ENCODE data around the gene TNFRSF19. TPM values are rescaled to one million over a fixed set of nuclear protein-coding genes. Genes with fewer than 3 reads are reported as not detected.
A peak's percentile ranks its signal among the peaks of the same experiment; 100 is the strongest.

The TNFRSF19 gene
- total and polyA plus RNA-seq, 2 of the 13 experiments (the other 11 are each of a cell fraction or from before 2014, with no cell fraction given) = 75.3 to 77.7 TPM

DNA sequence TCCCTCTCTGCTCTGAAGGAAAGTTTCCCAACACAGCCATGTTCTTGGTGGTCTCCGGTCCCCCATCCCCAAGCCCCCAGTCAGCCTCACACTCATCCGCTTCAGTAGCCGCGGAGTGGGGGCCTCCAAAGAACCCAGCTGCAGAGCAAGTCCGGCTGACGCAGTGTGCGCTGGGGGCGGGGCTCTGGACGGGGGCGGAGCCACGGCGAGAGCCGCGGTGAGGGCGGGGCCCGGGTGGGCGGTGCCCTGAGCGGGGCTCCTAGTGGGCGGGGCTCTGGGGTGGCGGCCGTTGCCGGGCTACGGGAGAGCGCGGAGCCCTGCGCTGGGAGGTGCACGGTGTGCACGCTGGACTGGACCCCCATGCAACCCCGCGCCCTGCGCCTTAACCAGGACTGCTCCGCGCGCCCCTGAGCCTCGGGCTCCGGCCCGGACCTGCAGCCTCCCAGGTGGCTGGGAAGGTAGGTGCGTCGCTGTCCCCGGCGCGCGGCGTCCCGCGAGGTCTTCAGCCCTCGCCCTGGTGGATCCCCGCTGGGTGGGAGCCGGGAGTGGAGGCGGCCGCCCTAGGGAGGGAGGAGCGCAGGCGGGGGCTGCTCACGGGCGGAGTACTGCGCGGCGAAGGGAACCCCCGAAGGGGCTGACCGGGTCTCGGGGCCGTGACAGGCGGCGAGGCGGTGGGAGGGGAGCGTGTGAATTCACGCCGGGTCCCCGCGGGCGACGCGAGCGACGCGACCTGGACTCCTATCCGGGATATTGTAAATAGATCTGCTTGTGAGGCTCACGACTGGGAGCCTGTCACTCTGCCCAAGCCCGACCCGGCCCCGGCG, 9.1 kb downstream of the TNFRSF19 start (continued):
- no peak for TF ChIP-seq PRPF4 (IDR thresholded peaks at IDR 0.05; ENCODE audit: low read depth, low read length, poor library complexity, severe bottlenecking)
- TF ChIP-seq, protein P1, sequence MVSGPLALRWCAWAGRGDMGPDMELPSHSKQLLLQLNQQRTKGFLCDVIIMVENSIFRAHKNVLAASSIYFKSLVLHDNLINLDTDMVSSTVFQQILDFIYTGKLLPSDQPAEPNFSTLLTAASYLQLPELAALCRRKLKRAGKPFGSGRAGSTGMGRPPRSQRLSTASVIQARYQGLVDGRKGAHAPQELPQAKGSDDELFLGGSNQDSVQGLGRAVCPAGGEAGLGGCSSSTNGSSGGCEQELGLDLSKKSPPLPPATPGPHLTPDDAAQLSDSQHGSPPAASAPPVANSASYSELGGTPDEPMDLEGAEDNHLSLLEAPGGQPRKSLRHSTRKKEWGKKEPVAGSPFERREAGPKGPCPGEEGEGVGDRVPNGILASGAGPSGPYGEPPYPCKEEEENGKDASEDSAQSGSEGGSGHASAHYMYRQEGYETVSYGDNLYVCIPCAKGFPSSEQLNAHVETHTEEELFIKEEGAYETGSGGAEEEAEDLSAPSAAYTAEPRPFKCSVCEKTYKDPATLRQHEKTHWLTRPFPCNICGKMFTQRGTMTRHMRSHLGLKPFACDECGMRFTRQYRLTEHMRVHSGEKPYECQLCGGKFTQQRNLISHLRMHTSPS (CRISPR knock-in tag; IDR thresholded peaks at IDR 0.05; ENCODE audit: low read depth) = no peak
- no peak for TF ChIP-seq ZNF44 (CRISPR knock-in tag; IDR thresholded peaks at IDR 0.05)
- no peak for TF ChIP-seq ZNF569 (CRISPR knock-in tag; IDR thresholded peaks at IDR 0.05; ENCODE audit: borderline replicate concordance)
- TF ChIP-seq, protein P2, sequence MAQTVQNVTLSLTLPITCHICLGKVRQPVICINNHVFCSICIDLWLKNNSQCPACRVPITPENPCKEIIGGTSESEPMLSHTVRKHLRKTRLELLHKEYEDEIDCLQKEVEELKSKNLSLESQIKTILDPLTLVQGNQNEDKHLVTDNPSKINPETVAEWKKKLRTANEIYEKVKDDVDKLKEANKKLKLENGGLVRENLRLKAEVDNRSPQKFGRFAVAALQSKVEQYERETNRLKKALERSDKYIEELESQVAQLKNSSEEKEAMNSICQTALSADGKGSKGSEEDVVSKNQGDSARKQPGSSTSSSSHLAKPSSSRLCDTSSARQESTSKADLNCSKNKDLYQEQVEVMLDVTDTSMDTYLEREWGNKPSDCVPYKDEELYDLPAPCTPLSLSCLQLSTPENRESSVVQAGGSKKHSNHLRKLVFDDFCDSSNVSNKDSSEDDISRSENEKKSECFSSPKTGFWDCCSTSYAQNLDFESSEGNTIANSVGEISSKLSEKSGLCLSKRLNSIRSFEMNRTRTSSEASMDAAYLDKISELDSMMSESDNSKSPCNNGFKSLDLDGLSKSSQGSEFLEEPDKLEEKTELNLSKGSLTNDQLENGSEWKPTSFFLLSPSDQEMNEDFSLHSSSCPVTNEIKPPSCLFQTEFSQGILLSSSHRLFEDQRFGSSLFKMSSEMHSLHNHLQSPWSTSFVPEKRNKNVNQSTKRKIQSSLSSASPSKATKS (CRISPR knock-in tag; IDR thresholded peaks at IDR 0.05) = no peak
- no peak for TF ChIP-seq ZZZ3 (CRISPR knock-in tag; IDR thresholded peaks at IDR 0.05; ENCODE audit: borderline replicate concordance)
- TF ChIP-seq ZNF564 (CRISPR knock-in tag; IDR thresholded peaks at IDR 0.05) = peak; percentile 71; the same call in 1 of the 2 replicates
- no peak; the same call in 1 of the 2 replicates for TF ChIP-seq SOX5 (CRISPR knock-in tag; IDR thresholded peaks at IDR 0.05; ENCODE audit: borderline replicate concordance)
- no peak for TF ChIP-seq ZNF792 (CRISPR knock-in tag; IDR thresholded peaks at IDR 0.05)
- TF ChIP-seq, protein P3, sequence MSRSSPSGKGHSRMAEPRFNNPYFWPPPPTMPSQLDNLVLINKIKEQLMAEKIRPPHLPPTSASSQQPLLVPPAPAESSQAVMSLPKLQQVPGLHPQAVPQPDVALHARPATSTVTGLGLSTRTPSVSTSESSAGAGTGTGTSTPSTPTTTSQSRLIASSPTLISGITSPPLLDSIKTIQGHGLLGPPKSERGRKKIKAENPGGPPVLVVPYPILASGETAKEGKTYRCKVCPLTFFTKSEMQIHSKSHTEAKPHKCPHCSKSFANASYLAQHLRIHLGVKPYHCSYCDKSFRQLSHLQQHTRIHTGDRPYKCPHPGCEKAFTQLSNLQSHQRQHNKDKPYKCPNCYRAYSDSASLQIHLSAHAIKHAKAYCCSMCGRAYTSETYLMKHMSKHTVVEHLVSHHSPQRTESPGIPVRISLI (CRISPR knock-in tag; IDR thresholded peaks at IDR 0.05; ENCODE audit: borderline replicate concordance) = no peak; the same call in 1 of the 2 replicates
- peak; percentile 12; the same call in 1 of the 2 replicates for TF ChIP-seq ZBTB20 (CRISPR knock-in tag; IDR thresholded peaks at IDR 0.05; ENCODE audit: borderline replicate concordance, low read depth)
- TF ChIP-seq SUZ12 (IDR thresholded peaks at IDR 0.05; ENCODE audit: low read depth, low read length) = no peak
- peak; percentile 57 for TF ChIP-seq HOXA5 (CRISPR knock-in tag; IDR thresholded peaks at IDR 0.05)
- TF ChIP-seq, protein P4, sequence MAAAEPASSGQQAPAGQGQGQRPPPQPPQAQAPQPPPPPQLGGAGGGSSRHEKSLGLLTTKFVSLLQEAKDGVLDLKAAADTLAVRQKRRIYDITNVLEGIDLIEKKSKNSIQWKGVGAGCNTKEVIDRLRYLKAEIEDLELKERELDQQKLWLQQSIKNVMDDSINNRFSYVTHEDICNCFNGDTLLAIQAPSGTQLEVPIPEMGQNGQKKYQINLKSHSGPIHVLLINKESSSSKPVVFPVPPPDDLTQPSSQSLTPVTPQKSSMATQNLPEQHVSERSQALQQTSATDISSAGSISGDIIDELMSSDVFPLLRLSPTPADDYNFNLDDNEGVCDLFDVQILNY (CRISPR knock-in tag; conservative IDR thresholded peaks at IDR 0.05) = no peak
- TF ChIP-seq RXRB (CRISPR knock-in tag; IDR thresholded peaks at IDR 0.05; ENCODE audit: borderline replicate concordance) = no peak
- 0 out of 2 replicates have a peak, but pooled peaks have one; percentile 31 for TF ChIP-seq DR1 (CRISPR knock-in tag; IDR thresholded peaks at IDR 0.05)
- peak; percentile 63 for TF ChIP-seq TAF1 (CRISPR knock-in tag; IDR thresholded peaks at IDR 0.05)
- TF ChIP-seq, protein P5, sequence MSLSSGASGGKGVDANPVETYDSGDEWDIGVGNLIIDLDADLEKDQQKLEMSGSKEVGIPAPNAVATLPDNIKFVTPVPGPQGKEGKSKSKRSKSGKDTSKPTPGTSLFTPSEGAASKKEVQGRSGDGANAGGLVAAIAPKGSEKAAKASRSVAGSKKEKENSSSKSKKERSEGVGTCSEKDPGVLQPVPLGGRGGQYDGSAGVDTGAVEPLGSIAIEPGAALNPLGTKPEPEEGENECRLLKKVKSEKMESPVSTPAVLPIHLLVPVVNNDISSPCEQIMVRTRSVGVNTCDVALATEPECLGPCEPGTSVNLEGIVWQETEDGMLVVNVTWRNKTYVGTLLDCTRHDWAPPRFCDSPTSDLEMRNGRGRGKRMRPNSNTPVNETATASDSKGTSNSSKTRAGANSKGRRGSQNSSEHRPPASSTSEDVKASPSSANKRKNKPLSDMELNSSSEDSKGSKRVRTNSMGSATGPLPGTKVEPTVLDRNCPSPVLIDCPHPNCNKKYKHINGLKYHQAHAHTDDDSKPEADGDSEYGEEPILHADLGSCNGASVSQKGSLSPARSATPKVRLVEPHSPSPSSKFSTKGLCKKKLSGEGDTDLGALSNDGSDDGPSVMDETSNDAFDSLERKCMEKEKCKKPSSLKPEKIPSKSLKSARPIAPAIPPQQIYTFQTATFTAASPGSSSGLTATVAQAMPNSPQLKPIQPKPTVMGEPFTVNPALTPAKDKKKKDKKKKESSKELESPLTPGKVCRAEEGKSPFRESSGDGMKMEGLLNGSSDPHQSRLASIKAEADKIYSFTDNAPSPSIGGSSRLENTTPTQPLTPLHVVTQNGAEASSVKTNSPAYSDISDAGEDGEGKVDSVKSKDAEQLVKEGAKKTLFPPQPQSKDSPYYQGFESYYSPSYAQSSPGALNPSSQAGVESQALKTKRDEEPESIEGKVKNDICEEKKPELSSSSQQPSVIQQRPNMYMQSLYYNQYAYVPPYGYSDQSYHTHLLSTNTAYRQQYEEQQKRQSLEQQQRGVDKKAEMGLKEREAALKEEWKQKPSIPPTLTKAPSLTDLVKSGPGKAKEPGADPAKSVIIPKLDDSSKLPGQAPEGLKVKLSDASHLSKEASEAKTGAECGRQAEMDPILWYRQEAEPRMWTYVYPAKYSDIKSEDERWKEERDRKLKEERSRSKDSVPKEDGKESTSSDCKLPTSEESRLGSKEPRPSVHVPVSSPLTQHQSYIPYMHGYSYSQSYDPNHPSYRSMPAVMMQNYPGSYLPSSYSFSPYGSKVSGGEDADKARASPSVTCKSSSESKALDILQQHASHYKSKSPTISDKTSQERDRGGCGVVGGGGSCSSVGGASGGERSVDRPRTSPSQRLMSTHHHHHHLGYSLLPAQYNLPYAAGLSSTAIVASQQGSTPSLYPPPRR (CRISPR knock-in tag; IDR thresholded peaks at IDR 0.05; ENCODE audit: borderline replicate concordance) = no peak
